MCF 10A (cell line): Measurements from ENCODE around the gene ATG4A. TPM values are rescaled to one million over a fixed set of nuclear protein-coding genes. Genes with fewer than 3 reads are reported as not detected.

ENCODE experiments used
- BruUV-seq: library from RNA; stranded (reverse); fragments of 400-500 nt; replicated peaks from 2 replicates; lab custom pipeline; 2021; lab: Mats Ljungman, UMichigan
- CTCF ChIA-PET: fragments of 300-600 bp; sonication (Branson Sonifier 250); formaldehyde crosslinking; extraction: SDS; loops from one replicate; lab custom pipeline; 2021; ENCODE audit warnings: antibody characterized with exemption, inconsistent platforms; lab: Yijun Ruan, JAX
- POLR2A ChIA-PET: fragments of 300-600, 350-650 bp; sonication (Branson Sonifier 250); formaldehyde crosslinking; extraction: SDS; loops from one replicate; lab custom pipeline; 2020; ENCODE audit warnings: antibody characterized with exemption, inconsistent platforms; lab: Yijun Ruan, JAX
- DNase-seq: peaks from one replicate; pipeline ENCODE4 v3.0.0-alpha.2; 2018; ENCODE audit not compliant: unreplicated experiment
- H3K27ac Mint-ChIP-seq: one replicate; pipeline ENCODE4 v1.8.0; 2022; ENCODE audit warnings: mild to moderate bottlenecking, low read depth, mixed read lengths; ENCODE audit not compliant: unreplicated experiment
- H3K27me3 Mint-ChIP-seq: one replicate; pipeline ENCODE4 v1.8.0; 2022; ENCODE audit warnings: mixed read lengths; ENCODE audit not compliant: insufficient read depth, unreplicated experiment
- H3K36me3 Mint-ChIP-seq: one replicate; pipeline ENCODE4 v1.8.0; 2022; ENCODE audit warnings: mild to moderate bottlenecking, moderate library complexity, mixed read lengths; ENCODE audit not compliant: insufficient read depth, unreplicated experiment
- H3K4me1 Mint-ChIP-seq: one replicate; pipeline ENCODE4 v1.8.0; 2022; ENCODE audit warnings: mixed read lengths; ENCODE audit not compliant: insufficient read depth, unreplicated experiment
- H3K4me3 Mint-ChIP-seq: one replicate; pipeline ENCODE4 v1.8.0; 2022; ENCODE audit warnings: mild to moderate bottlenecking, moderate library complexity, mixed read lengths; ENCODE audit not compliant: unreplicated experiment
- H3K9me3 Mint-ChIP-seq: one replicate; pipeline ENCODE4 v1.8.0; 2022; ENCODE audit warnings: mixed read lengths; ENCODE audit not compliant: unreplicated experiment
- intact Hi-C: fragments of 100-400 bp; cut with micrococcal nuclease; formaldehyde crosslinking; loops from 2 replicates; pipeline ENCODE4 v1.14.1; 2022
- total RNA-seq: library from RNA; stranded (reverse); gene quantifications from 2 replicates; pipeline ENCODE4 v1.2.3, GENCODE V29; 2022
- TF ChIP-seq, protein P1 (sequence below): fragments of 200-600 bp; IDR thresholded peaks from one replicate; pipeline ENCODE4 v1.8.0; 2022; ENCODE audit warnings: antibody characterized with exemption, mild to moderate bottlenecking; ENCODE audit not compliant: unreplicated experiment

The ATG4A gene
- total RNA-seq, 1 experiment from 2014 or later = 7.3 TPM

DNA sequence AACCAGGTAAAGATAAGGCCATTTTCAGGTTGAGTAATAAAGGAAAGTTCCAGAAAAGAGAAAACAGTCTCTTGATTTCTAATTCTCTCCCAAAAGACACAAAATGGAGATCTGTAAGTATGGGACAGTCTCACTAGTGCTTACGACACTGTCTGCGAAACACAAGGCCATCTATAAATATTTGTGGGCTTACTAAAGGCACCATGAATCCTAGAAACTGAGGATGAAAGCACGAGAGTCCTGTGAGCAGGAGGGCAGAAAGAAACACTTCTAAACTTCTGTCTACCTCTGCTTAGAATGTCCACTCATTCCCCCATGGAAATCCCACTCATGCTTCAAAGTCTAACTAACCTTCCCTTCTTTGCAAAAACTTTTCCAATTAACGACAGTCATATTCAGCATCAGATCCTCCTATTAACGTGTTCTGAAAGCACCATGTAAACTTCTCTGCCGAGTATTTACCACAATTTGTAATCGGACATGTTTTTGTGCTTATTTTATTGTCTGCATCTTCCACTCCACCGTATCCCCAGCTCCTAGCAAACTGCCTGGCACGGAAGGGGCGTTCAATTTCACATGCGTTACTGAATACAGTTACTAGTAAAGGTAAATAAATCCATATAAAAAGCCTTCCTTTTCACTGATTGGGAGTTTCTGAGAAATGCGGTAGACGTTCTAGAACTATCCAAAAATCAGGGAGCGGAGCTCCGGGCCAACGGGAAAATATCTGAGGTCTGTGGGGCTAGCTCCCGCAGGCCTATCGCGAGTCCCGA, 901 bp upstream of the ATG4A start:
- Mint-ChIP-seq H3K4me1 (no peaks in the 10 kb centered on the region), H3K9me3 (no peaks in the 10 kb centered on the region), H3K4me3 (no peak overlapping the region), H3K27ac (no peak overlapping the region), H3K27me3 (peaks cover 51% of the 10 kb centered on the region), H3K36me3 (peaks cover 14% of the 10 kb centered on the region)
- peak; percentile 19 for DNase-seq
- POLR2A ChIA-PET = interaction anchor here (0.7 to 2.4 kb wide), 16 partner anchors 10 to 462 kb away, joined by 3 to 61 read pairs (median 6); partner anchors contain the start of gene PRPS1
- TF ChIP-seq, protein P1, sequence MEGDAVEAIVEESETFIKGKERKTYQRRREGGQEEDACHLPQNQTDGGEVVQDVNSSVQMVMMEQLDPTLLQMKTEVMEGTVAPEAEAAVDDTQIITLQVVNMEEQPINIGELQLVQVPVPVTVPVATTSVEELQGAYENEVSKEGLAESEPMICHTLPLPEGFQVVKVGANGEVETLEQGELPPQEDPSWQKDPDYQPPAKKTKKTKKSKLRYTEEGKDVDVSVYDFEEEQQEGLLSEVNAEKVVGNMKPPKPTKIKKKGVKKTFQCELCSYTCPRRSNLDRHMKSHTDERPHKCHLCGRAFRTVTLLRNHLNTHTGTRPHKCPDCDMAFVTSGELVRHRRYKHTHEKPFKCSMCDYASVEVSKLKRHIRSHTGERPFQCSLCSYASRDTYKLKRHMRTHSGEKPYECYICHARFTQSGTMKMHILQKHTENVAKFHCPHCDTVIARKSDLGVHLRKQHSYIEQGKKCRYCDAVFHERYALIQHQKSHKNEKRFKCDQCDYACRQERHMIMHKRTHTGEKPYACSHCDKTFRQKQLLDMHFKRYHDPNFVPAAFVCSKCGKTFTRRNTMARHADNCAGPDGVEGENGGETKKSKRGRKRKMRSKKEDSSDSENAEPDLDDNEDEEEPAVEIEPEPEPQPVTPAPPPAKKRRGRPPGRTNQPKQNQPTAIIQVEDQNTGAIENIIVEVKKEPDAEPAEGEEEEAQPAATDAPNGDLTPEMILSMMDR = no peak
- BruUV-seq = TSS peak; percentile 75
- intact Hi-C loops = no loop called here
- CTCF ChIA-PET = interaction anchor here (0.6 to 1.8 kb wide), 4 partner anchors 32 to 567 kb away, joined by 4 to 7 read pairs (median 4); no protein-coding TSS in a partner anchor

DNA sequence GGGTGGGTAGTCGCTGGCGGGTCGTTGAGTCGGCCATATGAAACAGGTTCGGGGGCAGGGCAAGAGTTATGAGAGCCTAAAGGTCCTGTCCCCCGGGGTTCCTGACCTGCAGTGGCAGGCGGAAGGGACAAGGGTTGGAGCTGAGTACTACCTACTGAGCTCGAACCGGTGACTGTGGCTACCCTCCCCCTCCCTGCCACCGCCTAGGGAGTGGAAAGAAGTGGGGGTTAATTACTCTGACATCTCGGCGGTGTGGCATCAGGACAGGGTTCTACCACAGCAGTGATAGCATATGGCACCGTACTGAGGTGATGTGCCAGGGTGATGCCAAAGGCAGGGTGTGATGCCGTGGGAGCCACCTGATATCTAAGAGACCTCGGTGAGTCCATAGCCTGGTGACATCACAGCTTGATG, 307 bp downstream of the ATG4A start:
- peaks cover 6% of the 10 kb centered on the region for H3K36me3 Mint-ChIP-seq
- H3K4me3 Mint-ChIP-seq = no peak overlapping the region
- POLR2A ChIA-PET = interaction anchor here (0.6 to 2.4 kb wide), 21 partner anchors 9 to 1288 kb away, joined by 3 to 61 read pairs (median 5); partner anchors contain the start of genes COL4A5 and PRPS1
- intact Hi-C loops = no loop called here
- H3K4me1 Mint-ChIP-seq = no peaks in the 10 kb centered on the region
- peaks cover 41% of the 10 kb centered on the region for H3K27me3 Mint-ChIP-seq
- TSS peak; percentile 57 for BruUV-seq
- no peak overlapping the region for H3K27ac Mint-ChIP-seq
- TF ChIP-seq, protein P1 = no peak
- no peaks in the 10 kb centered on the region for H3K9me3 Mint-ChIP-seq
- no peak for DNase-seq
- CTCF ChIA-PET = interaction anchor here (0.6 to 1.8 kb wide), 5 partner anchors 21 to 213 kb away, joined by 3 to 7 read pairs (median 4); no protein-coding TSS in a partner anchor

DNA sequence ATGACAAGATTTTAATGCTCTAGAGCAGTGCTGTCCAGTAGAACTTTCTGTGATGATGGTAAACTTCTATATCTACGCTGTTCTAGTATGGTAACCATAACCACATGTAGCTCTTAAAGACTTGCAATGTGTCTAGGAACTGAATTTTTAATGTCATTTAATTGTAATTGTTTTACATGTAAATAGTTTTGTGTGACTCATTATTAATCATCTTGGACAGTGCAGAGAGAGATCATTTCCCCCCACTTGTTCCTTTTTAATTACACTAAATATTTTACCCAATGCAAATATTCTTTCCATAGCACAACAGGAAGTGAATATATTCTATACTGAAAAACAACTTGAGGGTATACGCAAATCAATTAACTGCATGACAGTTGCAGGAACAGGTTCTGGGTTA, 5.8 kb downstream of the ATG4A start:
- BruUV-seq = no TSS peak
- DNase-seq = no peak
- CTCF ChIA-PET = no interaction called here
- TF ChIP-seq, protein P1 = no peak
- H3K4me1 Mint-ChIP-seq = no peaks in the 10 kb centered on the region
- H3K27me3 Mint-ChIP-seq = peaks cover 49% of the 10 kb centered on the region
- H3K4me3 Mint-ChIP-seq = no peak overlapping the region
- POLR2A ChIA-PET = interaction anchor here (0.7 kb wide), 1 partner anchor 7 kb away, joined by 3 read pairs; no protein-coding TSS in a partner anchor
- no peak overlapping the region for H3K27ac Mint-ChIP-seq
- intact Hi-C loops = no loop called here
- H3K36me3 Mint-ChIP-seq = peaks cover 6% of the 10 kb centered on the region
- no peaks in the 10 kb centered on the region for H3K9me3 Mint-ChIP-seq

DNA sequence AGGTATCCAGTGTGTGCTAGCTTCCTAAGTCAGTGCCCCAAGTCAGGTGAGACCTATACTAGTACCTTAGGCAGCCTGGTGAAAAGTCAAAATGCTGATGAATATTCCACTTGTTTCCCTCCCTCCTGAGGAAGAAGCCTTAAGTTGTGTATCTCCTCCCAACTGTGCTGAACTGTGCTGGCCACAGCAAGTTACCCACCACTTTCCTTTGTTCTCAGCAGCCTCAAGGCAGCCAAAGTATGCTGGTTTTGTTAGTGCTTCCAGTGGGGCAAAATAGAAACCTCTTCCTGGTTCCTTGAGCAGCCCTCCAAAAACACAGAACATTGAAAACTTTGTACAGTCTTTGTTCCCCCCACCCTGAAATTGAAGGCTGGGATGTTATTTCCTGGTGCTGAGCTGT, 13.9 kb downstream of the ATG4A start:
- Mint-ChIP-seq H3K36me3 (peaks cover 6% of the 10 kb centered on the region), H3K4me3 (no peak overlapping the region), H3K4me1 (no peaks in the 10 kb centered on the region), H3K27ac (no peak overlapping the region), H3K9me3 (no peaks in the 10 kb centered on the region), H3K27me3 (peaks cover 88% of the 10 kb centered on the region)
- POLR2A ChIA-PET = no interaction called here
- CTCF ChIA-PET = no interaction called here
- intact Hi-C loops = no loop called here
- TF ChIP-seq, protein P1 = no peak
- no peak for DNase-seq
- no TSS peak for BruUV-seq
